Lung microvascular endothelial cell (primary cell): ENCODE data around the gene NRBF2. TPM values are rescaled to one million over a fixed set of nuclear protein-coding genes. Genes with fewer than 3 reads are reported as not detected.
"Not testable (repeated sequence)": the region's sequence is repeated elsewhere in the genome, so short reads cannot be mapped to it uniquely, and the experiment has no call there.

Experiments
- DNase-seq, 2 donors: peaks; one replicate each; pipeline versions ENCODE4 v3.0.0 to v3.0.0-alpha.2; 2010; ENCODE audit warnings: low read depth in 2 of 2
- total RNA-seq: library from RNA; depleted of rRNA; stranded (reverse); fragments of >200 nt; gene quantifications from 2 replicates; pipeline ENCODE4 v1.2.1, GENCODE V29; 2014

The NRBF2 gene
- total RNA-seq, 1 donor from 2014 or later: 16.3 TPM

- no peak for DNase-seq
Observed at GRCh38 chr10:63116452-63117072, 16.6 kb upstream of the NRBF2 start.

GRCh38 chr10:63119041-63119440 is 14.1 kb upstream of the NRBF2 start:
- DNase-seq: no peak

GRCh38 chr10:63120554-63120953 is 12.6 kb upstream of the NRBF2 start:
- DNase-seq: peak in 1 of 2 donors; percentile 8

GRCh38 chr10:63123727-63124362 is 9.3 kb upstream of the NRBF2 start:
- no peak for DNase-seq

GRCh38 chr10:63125459-63125858 is 7.7 kb upstream of the NRBF2 start:
- DNase-seq: no peak

- no peak for DNase-seq
Observed at GRCh38 chr10:63128443-63128842, 4.7 kb upstream of the NRBF2 start.

- DNase-seq: no peak
Observed at GRCh38 chr10:63129888-63130287, 3.2 kb upstream of the NRBF2 start.

- DNase-seq: no peak
Observed at GRCh38 chr10:63132651-63133055, 475 bp upstream of the NRBF2 start.

GRCh38 chr10:63133821-63134557 is 861 bp downstream of the NRBF2 start:
- peak in 1 of 2 donors; percentile 33 for DNase-seq

- DNase-seq: peak in 1 of 2 donors; percentile 33
Observed at GRCh38 chr10:63137306-63137705, 4.2 kb downstream of the NRBF2 start.

GRCh38 chr10:63140077-63140476 is 6.9 kb downstream of the NRBF2 start:
- no peak for DNase-seq

- no peak for DNase-seq
Observed at GRCh38 chr10:63142136-63142535, 9.0 kb downstream of the NRBF2 start.

GRCh38 chr10:63143987-63144386 is 10.9 kb downstream of the NRBF2 start:
- DNase-seq: no peak

- DNase-seq: peak in 1 of 2 donors; percentile 11
Observed at GRCh38 chr10:63145782-63146181, 12.7 kb downstream of the NRBF2 start.

GRCh38 chr10:63146503-63146902 is 13.4 kb downstream of the NRBF2 start:
- no peak for DNase-seq

- DNase-seq: no peak
Observed at GRCh38 chr10:63150745-63151144, 17.6 kb downstream of the NRBF2 start.

- DNase-seq: not testable (repeated sequence)
Observed at GRCh38 chr10:63153868-63154545, 20.9 kb downstream of the NRBF2 start.

GRCh38 chr10:63154546-63155387 is 21.6 kb downstream of the NRBF2 start:
- DNase-seq: no peak

- DNase-seq: no peak
Observed at GRCh38 chr10:63155388-63156020, 22.4 kb downstream of the NRBF2 start.

GRCh38 chr10:63156236-63156635 is 23.1 kb downstream of the NRBF2 start:
- no peak for DNase-seq
